BLaER1 treated with 17β-estradiol and CSF1 and Interleukin-3, amounts not matched to agents 10 nM and 100 nM (cell line): Measurements from ENCODE around the gene MEA1.

ENCODE experiments used
- H3K27ac ChIP-seq, 11 experiments: shearing (Covaris generic); formaldehyde crosslinking; 2 replicates each; pipeline ENCODE4 v1.8.1; 2022
- H3K27me3 ChIP-seq, 11 experiments: shearing (Covaris generic); formaldehyde crosslinking; 2 replicates each; pipeline ENCODE4 v1.8.1; 2022
- H3K36me3 ChIP-seq, 11 experiments: shearing (Covaris generic); formaldehyde crosslinking; 2 replicates each; pipeline ENCODE4 v1.8.1; 2022
- H3K4me1 ChIP-seq, 10 experiments: shearing (Covaris generic); formaldehyde crosslinking; 2 replicates each; pipeline ENCODE4 v1.8.1; 2022
- H3K4me2 ChIP-seq, 11 experiments: shearing (Covaris generic); formaldehyde crosslinking; 2 replicates each; pipeline ENCODE4 v1.8.1; 2022
- H3K4me3 ChIP-seq, 10 experiments: shearing (Covaris generic); formaldehyde crosslinking; 2 replicates each; pipeline ENCODE4 v1.8.1; 2022
- H3K9ac ChIP-seq, 11 experiments: shearing (Covaris generic); formaldehyde crosslinking; 2 replicates each; pipeline ENCODE4 v1.8.1; 2022
- H3K9me3 ChIP-seq, 11 experiments: shearing (Covaris generic); formaldehyde crosslinking; replicated peaks in 1 of 11; 2 replicates each; pipeline ENCODE4 v1.8.1; 2022
- H4K20me1 ChIP-seq, 11 experiments: shearing (Covaris generic); formaldehyde crosslinking; 2 replicates each; pipeline ENCODE4 v1.8.1; 2022
- Cebpa-rat ChIP-seq, 11 experiments: shearing (Covaris generic); IDR thresholded peaks; 2 replicates each; pipeline ENCODE4 v1.8.1; 2022

MEA1 gene

DNA sequence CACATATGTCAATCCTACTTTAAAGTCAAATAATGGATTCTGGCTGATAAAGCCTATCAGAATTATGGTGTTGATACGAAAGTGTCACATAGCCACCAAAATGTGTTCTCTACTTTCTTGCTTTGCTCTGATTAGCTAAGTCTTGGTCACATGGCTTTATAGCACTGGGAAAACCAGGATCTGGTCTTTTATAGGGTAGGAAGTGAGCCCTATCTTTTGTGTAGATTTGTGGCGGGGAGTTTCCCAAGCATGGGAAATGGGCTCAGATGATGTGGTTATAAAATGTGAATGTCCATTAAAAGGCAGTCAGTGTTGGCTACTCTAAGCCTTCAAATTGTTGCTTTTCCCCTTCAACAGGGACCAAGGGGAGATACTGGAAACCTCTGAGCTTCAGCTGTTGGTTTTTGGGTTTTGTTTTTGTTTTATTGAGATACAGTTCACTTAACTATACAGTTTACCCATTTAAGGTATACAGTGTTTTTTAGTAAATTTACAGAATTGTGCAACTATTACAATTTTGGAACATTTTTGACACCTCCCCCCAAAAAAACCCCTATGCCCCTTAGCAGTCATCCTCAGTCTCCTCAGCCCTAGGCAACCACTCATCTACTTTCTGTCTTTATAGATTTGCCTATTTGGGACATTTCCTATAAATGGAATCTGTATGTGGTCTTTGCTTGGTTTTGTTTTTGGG, 19.9 kb upstream of the MEA1 start:
- H3K27me3 ChIP-seq = no peaks in the 10 kb centered on the region
- H3K4me2 ChIP-seq = no peak overlapping the region
- no peak overlapping the region for H3K27ac ChIP-seq
- H3K9ac ChIP-seq = no peak overlapping the region
- peaks cover 77 to 100% (median 95%) of the 10 kb centered on the region in 11 experiments for H3K36me3 ChIP-seq
- H4K20me1 ChIP-seq = peaks cover 0 to 74% (median 26%) of the 10 kb centered on the region in 11 experiments; a peak in 16 of 22 replicates
- no peak for TF ChIP-seq Cebpa-rat (IDR thresholded peaks at IDR 0.05)
- H3K4me1 ChIP-seq = no peaks in the 10 kb centered on the region
- H3K9me3 ChIP-seq = no peaks in the 10 kb centered on the region
- no peak overlapping the region for H3K4me3 ChIP-seq

DNA sequence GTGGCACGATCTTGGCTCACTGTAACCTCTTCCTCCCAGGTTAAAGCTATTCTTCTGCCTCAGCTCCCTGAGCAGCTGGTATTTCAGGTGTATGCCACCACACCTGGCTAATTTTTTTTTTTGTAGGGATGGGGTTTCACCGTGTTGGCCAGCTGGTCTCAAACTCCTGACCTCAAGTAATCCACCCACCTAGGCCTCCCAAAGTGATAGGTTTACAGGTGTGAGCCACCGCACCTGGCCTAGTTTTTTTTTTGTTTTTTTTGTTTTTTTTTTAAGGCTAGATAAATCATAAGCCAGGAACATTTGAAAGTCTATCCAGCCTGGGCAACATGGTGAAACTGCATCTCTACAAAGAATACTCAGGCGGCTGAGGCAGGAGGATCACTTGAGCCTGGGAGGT, 18.6 kb upstream of the MEA1 start:
- H3K4me2 ChIP-seq = no peak overlapping the region
- H3K9ac ChIP-seq = no peak overlapping the region
- no peak overlapping the region for H3K27ac ChIP-seq
- peaks cover 0 to 71% (median 26%) of the 10 kb centered on the region in 11 experiments; a peak in 16 of 22 replicates for H4K20me1 ChIP-seq
- no peak for TF ChIP-seq Cebpa-rat (IDR thresholded peaks at IDR 0.05)
- H3K9me3 ChIP-seq = no peaks in the 10 kb centered on the region
- H3K36me3 ChIP-seq = peaks cover 77 to 100% (median 95%) of the 10 kb centered on the region in 11 experiments
- no peaks in the 10 kb centered on the region for H3K27me3 ChIP-seq
- no peaks in the 10 kb centered on the region for H3K4me1 ChIP-seq
- no peak overlapping the region for H3K4me3 ChIP-seq

DNA sequence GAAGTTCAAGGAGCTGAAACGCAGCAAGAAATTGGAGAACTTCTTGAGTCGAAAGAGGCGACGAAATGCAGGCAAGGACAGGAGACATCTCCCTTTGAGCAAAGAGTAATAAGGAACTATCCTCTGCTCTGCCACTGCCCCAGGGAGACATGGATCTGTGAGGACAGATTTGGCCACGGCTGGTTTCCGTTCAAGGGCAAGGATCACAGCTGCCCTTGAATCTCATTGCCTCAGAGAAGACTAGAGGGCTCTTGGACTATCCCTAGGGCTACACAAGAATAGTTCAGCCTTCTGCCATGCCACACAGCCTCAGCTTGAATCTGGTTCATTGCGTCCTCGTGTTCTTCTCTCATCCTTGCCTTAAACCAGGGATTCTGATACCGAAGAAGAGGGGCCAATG, 15.4 kb upstream of the MEA1 start:
- Histone ChIP-seq H3K9ac (no peak overlapping the region), H3K36me3 (peaks cover 88 to 100% (median 98%) of the 10 kb centered on the region in 11 experiments)
- no peak for TF ChIP-seq Cebpa-rat (IDR thresholded peaks at IDR 0.05)

DNA sequence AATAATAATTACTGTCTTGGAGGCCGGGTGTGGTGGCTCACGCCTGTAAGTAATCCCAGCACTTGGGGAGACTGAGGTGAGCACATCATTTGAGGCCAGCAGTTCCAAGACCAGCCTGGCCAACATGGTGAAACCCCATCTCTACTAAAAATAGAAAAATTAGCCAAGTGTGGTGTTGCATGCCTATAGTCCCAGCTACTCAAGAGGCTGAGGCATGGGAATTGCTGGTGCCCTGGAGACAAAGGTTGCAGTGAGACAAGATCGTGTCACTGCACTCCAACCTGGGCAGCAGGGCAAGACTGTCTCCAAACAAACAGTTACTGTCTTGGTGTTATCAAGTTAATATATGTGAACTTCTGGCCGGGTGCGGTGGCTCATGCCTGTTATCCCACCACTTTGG, 12.6 kb upstream of the MEA1 start:
- Histone ChIP-seq H3K36me3 (peaks cover 62 to 88% (median 82%) of the 10 kb centered on the region in 11 experiments), H4K20me1 (peaks cover 0 to 74% (median 34%) of the 10 kb centered on the region in 11 experiments; a peak in 15 of 22 replicates), H3K27ac (peak overlapping the region in 1 of 11 experiments; percentile 6; a peak in 1 of 22 replicates), H3K4me1 (peaks cover 11 to 29% (median 22%) of the 10 kb centered on the region in 10 experiments), H3K9ac (peak overlapping the region in 1 of 11 experiments; percentile 1; a peak in 1 of 22 replicates), H3K4me3 (no peak overlapping the region), H3K27me3 (no peaks in the 10 kb centered on the region), H3K4me2 (no peak overlapping the region), H3K9me3 (no peaks in the 10 kb centered on the region)
- TF ChIP-seq Cebpa-rat (IDR thresholded peaks at IDR 0.05) = no peak

More for the DNA sequence above, 15.4 kb upstream of the MEA1 start:
- Histone ChIP-seq H3K4me1 (peaks cover 0 to 12% (median 5%) of the 10 kb centered on the region in 10 experiments; a peak in 7 of 20 replicates), H3K4me2 (no peak overlapping the region), H3K4me3 (no peak overlapping the region), H3K27ac (no peak overlapping the region), H4K20me1 (peaks cover 0 to 82% (median 26%) of the 10 kb centered on the region in 11 experiments; a peak in 16 of 22 replicates), H3K9me3 (no peaks in the 10 kb centered on the region), H3K27me3 (no peaks in the 10 kb centered on the region)

DNA sequence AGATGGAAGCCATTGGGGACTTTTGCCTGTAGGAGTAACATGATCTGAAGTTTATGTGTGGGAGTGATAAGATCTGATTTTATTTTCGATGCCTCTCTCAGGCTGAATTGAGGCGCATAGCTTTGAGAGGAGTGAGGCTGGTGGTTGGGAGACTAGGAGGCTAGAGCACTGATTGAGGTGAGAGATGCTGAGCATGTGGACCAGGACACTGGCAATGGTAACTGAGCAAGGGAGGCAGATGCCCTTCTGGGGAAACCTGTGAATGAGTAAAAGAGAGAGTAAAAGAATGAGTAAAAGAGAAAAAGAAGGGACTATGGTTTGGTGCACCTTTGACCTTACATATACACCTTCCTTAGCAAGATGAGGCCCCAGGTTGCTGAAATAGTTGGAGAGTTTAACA, 10.7 kb upstream of the MEA1 start:
- no peaks in the 10 kb centered on the region for H3K27me3 ChIP-seq
- no peak overlapping the region; a peak in 1 of 22 replicates for H3K9ac ChIP-seq
- H3K9me3 ChIP-seq = no peaks in the 10 kb centered on the region
- H3K4me2 ChIP-seq = peak overlapping the region in 3 of 11 experiments; percentile 1 to 17 (median 16); a peak in 2 of 22 replicates
- H3K4me1 ChIP-seq = peaks cover 20 to 45% (median 33%) of the 10 kb centered on the region in 10 experiments
- no peak overlapping the region for H3K27ac ChIP-seq
- H3K4me3 ChIP-seq = no peak overlapping the region
- H3K36me3 ChIP-seq = peaks cover 70 to 84% (median 79%) of the 10 kb centered on the region in 11 experiments
- no peak for TF ChIP-seq Cebpa-rat (IDR thresholded peaks at IDR 0.05)
- peaks cover 0 to 67% (median 29%) of the 10 kb centered on the region in 11 experiments; a peak in 15 of 22 replicates for H4K20me1 ChIP-seq

DNA sequence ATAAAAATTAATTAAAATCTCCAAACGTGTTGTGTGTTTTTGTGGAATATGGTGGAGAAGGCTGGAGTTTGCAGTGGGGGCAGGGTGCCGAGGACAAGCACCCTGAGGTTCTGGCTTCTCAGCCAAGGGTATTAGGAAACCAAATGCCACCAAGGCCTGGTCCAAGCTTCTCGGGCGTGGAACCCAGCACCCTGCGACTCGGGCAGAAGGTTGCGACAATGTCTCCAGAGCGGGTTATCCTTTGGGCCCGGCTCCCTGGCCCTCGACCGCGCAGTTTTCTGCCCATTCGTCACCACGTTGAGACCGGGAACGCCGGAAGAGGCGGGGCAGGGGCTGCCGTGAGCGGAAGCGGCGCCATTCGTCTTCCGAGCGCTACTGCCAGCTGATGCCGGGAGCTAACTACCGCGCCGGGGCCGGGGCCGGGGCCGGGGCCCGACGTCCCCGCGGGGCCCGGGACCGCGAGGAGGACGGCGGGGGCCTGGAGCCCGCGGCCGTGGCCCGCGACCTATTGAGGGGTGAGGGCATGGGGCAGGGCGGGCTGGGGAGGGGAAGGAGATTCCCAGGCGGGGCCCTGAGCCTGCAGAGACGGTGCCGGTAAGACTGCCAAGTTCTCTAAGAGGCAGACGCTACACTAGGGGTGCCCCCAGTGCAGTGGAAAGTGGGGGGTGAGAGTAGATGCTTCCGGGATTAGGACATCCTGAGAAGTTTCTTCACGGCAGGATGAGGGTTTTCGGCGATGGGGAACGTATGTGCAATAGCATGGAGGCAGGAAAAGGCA, 7.7 kb upstream of the MEA1 start, which contains the start of gene RRP36:
TSS of gene RRP36 (plus strand) at position 354 of the 778 bp plus-strand sequence. CDS start at position 386, 32 bp downstream.
- no peaks in the 10 kb centered on the region for H3K27me3 ChIP-seq
- peaks cover 9 to 58% (median 30%) of the 10 kb centered on the region in 11 experiments; a peak in 18 of 22 replicates for H4K20me1 ChIP-seq
- H3K4me1 ChIP-seq = peaks cover 29 to 63% (median 45%) of the 10 kb centered on the region in 10 experiments
- peak within 1 kb of the TSS; percentile 60 to 97 (median 86) for H3K4me2 ChIP-seq
- H3K9me3 ChIP-seq = no peaks in the 10 kb centered on the region
- H3K9ac ChIP-seq = peak within 1 kb of the TSS; percentile 79 to 89 (median 84)
- TF ChIP-seq Cebpa-rat (IDR thresholded peaks at IDR 0.05) = peak in 3 of 11 experiments; percentile 11 to 46 (median 41); a peak in 2 of 22 replicates
- H3K36me3 ChIP-seq = peaks cover 69 to 84% (median 76%) of the 10 kb centered on the region in 11 experiments
- H3K4me3 ChIP-seq = peak within 1 kb of the TSS; percentile 78 to 98 (median 88)
- H3K27ac ChIP-seq = peak within 1 kb of the TSS; percentile 17 to 89 (median 77); a peak in 21 of 22 replicates

DNA sequence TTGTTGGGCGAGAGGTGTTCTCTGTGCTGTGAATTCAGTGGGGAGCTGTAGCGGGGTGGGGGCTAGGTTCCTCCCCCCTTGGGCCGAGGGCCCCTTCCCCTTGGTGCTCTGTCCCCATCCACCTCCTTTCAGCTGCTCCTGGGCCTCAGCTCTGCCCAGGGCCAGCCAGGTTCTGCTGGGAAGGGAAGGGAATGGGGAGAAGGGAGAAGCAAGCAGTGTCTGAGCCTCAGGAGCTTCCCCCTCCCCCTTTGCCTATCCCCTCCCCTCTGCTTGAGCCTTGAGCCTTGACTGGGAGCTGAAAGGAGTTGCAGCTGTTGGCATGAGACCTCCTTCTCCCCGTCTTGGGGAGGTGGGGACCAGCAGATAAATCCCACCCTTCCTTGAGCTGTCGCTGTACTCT, 7.1 kb upstream of the MEA1 start:
- Histone ChIP-seq H3K9ac (peak overlapping the region in 10 of 11 experiments; percentile 79 to 89 (median 84); a peak in 17 of 22 replicates), H3K4me2 (peak overlapping the region; percentile 60 to 96 (median 85)), H3K27me3 (no peaks in the 10 kb centered on the region), H3K4me3 (peak overlapping the region; percentile 78 to 98 (median 88); a peak in 19 of 20 replicates), H4K20me1 (peaks cover 14 to 58% (median 36%) of the 10 kb centered on the region in 11 experiments; a peak in 17 of 22 replicates), H3K36me3 (peaks cover 63 to 78% (median 70%) of the 10 kb centered on the region in 11 experiments), H3K4me1 (peaks cover 35 to 69% (median 50%) of the 10 kb centered on the region in 10 experiments), H3K27ac (peak overlapping the region in 10 of 11 experiments; percentile 50 to 89 (median 78); a peak in 20 of 22 replicates), H3K9me3 (no peaks in the 10 kb centered on the region)
- no peak for TF ChIP-seq Cebpa-rat (IDR thresholded peaks at IDR 0.05)

DNA sequence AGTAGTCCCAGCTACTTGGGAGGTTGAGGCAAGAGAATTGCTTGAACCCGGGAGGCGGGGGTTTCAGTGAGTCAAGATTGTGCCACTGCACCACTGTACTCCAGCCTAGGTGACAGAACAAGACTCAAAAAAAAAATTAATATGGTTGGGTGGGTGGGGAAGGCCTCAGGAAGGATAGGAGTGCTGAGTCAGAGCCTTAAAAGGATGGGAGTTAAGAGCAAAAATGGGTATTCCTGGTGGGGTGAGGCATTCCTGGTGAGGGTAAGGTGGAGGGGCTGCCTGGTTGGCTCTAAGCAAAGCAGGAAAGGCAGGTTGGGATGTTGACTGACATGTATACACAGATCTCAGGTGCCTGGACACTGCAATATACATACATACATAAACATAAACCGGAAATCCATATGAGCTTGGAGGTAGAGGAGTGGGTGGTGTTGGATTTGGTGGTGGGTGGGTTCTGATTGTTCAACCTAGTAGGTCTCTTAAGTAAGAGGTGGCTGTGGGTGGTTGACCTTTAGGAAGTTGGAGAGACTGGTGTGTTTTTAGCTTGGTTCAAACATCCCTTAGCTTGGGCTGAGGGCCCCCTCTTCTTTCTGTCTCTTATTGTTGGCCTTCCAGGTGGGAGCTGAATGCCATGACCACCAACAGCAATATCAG, 6.4 kb upstream of the MEA1 start:
- Histone ChIP-seq H3K27ac (peak overlapping the region in 6 of 11 experiments; percentile 76 to 89 (median 80); a peak in 6 of 22 replicates), H3K27me3 (no peaks in the 10 kb centered on the region), H3K4me1 (peaks cover 42 to 76% (median 54%) of the 10 kb centered on the region in 10 experiments), H3K4me2 (peak overlapping the region; percentile 60 to 96 (median 85); a peak in 14 of 22 replicates), H3K9ac (no peak overlapping the region), H3K36me3 (peaks cover 56 to 71% (median 63%) of the 10 kb centered on the region in 11 experiments), H3K4me3 (no peak overlapping the region), H3K9me3 (no peaks in the 10 kb centered on the region), H4K20me1 (peaks cover 14 to 51% (median 37%) of the 10 kb centered on the region in 11 experiments; a peak in 17 of 22 replicates)
- no peak for TF ChIP-seq Cebpa-rat (IDR thresholded peaks at IDR 0.05)
